Osteocyte (in vitro differentiated cells): ENCODE results near the gene CEP83. TPM values are rescaled to one million over a fixed set of nuclear protein-coding genes. Genes with fewer than 3 reads are reported as not detected.

ENCODE experiments used
- DNase-seq: peaks from one replicate; pipeline ENCODE4 v3.0.0; 2021; ENCODE audit warnings: mixed read lengths; ENCODE audit not compliant: unreplicated experiment; ENCODE audit errors: extremely low spot score
- H3K27ac Mint-ChIP-seq: one replicate; pipeline ENCODE4 v1.8.0; 2021; ENCODE audit warnings: mild to moderate bottlenecking, mixed read lengths; ENCODE audit not compliant: unreplicated experiment
- H3K27me3 Mint-ChIP-seq: one replicate; pipeline ENCODE4 v1.8.0; 2021; ENCODE audit warnings: mixed read lengths; ENCODE audit not compliant: unreplicated experiment
- H3K36me3 Mint-ChIP-seq: one replicate; pipeline ENCODE4 v1.8.0; 2021; ENCODE audit warnings: mixed read lengths; ENCODE audit not compliant: unreplicated experiment
- H3K4me1 Mint-ChIP-seq: one replicate; pipeline ENCODE4 v1.8.0; 2021; ENCODE audit warnings: mixed read lengths; ENCODE audit not compliant: unreplicated experiment
- H3K4me3 Mint-ChIP-seq: one replicate; pipeline ENCODE4 v1.8.0; 2021; ENCODE audit warnings: mild to moderate bottlenecking, moderate library complexity, mixed read lengths; ENCODE audit not compliant: unreplicated experiment
- H3K9me3 Mint-ChIP-seq: one replicate; pipeline ENCODE4 v1.8.0; 2021; ENCODE audit warnings: mixed read lengths; ENCODE audit not compliant: unreplicated experiment
- total RNA-seq: library from RNA; stranded (reverse); gene quantifications from 2 replicates; pipeline ENCODE4 v1.2.1, GENCODE V29; 2021
- TF ChIP-seq, protein P1 (sequence below): fragments of 200-600 bp; sonication (generic); IDR thresholded peaks from 2 replicates; pipeline ENCODE4 v1.5.0; 2021; ENCODE audit warnings: antibody characterized with exemption, mild to moderate bottlenecking, moderate library complexity

The CEP83 gene
- total RNA-seq, 1 donor from 2014 or later: 13.1 TPM

- no peak for DNase-seq
- H3K27me3 Mint-ChIP-seq: peaks cover 12% of the 10 kb centered on the region
- H3K4me1 Mint-ChIP-seq: peaks cover 22% of the 10 kb centered on the region
- H3K4me3 Mint-ChIP-seq: no peak overlapping the region
- TF ChIP-seq, protein P1, sequence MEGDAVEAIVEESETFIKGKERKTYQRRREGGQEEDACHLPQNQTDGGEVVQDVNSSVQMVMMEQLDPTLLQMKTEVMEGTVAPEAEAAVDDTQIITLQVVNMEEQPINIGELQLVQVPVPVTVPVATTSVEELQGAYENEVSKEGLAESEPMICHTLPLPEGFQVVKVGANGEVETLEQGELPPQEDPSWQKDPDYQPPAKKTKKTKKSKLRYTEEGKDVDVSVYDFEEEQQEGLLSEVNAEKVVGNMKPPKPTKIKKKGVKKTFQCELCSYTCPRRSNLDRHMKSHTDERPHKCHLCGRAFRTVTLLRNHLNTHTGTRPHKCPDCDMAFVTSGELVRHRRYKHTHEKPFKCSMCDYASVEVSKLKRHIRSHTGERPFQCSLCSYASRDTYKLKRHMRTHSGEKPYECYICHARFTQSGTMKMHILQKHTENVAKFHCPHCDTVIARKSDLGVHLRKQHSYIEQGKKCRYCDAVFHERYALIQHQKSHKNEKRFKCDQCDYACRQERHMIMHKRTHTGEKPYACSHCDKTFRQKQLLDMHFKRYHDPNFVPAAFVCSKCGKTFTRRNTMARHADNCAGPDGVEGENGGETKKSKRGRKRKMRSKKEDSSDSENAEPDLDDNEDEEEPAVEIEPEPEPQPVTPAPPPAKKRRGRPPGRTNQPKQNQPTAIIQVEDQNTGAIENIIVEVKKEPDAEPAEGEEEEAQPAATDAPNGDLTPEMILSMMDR: no peak
- no peaks in the 10 kb centered on the region for H3K9me3 Mint-ChIP-seq
- peak overlapping the region; percentile 80 for H3K27ac Mint-ChIP-seq
- H3K36me3 Mint-ChIP-seq: no peaks in the 10 kb centered on the region
Observed at GRCh38 chr12:94261786-94262185, 197.9 kb downstream of the CEP83 start.

DNA sequence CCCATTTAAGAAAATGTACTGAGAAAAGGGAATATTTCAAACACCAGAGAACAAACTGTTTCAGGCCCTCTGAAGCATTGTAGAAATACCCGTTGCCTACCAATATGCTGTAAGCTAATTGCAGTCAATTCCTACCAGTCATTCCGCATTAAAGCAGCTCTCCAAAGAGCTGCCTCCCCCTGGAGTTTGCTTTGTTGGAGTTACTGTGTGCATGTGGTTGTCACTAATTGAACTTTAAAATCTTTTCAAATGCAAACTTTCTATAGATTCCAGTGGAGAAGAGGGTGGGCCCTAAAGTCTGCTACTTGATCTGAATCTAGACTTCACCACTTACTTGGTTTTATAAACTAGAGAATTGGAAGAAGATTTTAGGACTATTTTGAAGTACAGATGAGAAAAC is 198.5 kb downstream of the CEP83 start:
- TF ChIP-seq, protein P1: no peak
- H3K27ac Mint-ChIP-seq: no peak overlapping the region
- peaks cover 14% of the 10 kb centered on the region for H3K27me3 Mint-ChIP-seq
- no peak overlapping the region for H3K4me3 Mint-ChIP-seq
- H3K36me3 Mint-ChIP-seq: no peaks in the 10 kb centered on the region
- H3K4me1 Mint-ChIP-seq: peaks cover 20% of the 10 kb centered on the region
- DNase-seq: no peak
- no peaks in the 10 kb centered on the region for H3K9me3 Mint-ChIP-seq

DNA sequence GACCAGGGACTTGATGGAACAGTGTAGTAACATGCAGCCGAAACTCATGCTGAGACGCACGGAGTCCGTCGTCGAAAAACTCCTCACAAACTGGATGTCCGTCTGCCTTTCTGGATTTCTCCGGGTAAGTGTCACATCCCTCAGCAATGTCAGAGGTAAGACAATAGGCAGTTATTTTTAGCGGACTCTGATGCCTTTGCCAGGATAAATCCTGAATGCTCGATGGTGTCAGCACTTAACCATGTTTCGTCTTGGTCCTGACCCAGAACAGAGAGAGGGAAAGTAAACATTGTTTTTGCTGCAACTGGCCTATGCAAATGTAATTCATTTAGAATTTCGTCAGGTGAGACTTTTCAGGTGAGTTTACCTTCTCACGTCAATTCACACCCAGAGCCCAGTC is 198.9 kb downstream of the CEP83 start:
- H3K4me1 Mint-ChIP-seq: peaks cover 20% of the 10 kb centered on the region
- H3K4me3 Mint-ChIP-seq: no peak overlapping the region
- TF ChIP-seq, protein P1: no peak
- no peak overlapping the region for H3K27ac Mint-ChIP-seq
- no peaks in the 10 kb centered on the region for H3K9me3 Mint-ChIP-seq
- no peaks in the 10 kb centered on the region for H3K36me3 Mint-ChIP-seq
- H3K27me3 Mint-ChIP-seq: peaks cover 10% of the 10 kb centered on the region
- DNase-seq: no peak

DNA sequence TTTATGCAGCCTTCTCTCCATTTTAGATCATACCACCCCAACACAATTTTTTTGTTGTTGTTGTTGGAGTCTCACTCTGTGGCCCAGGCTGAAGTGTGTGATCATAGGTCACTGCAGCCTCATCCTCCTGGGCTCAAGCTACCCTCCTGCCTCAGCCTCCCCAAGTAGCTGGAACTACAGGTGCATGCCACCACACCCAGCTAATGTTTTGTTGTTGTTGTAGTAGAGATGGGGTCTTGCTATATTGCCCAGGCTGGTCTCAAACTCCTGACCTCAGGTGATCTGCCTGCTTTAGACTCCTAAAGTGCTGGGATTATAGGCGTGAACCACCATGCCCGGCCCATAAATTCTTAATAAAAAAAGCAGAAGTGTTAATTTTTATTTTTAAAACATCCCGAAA is 199.7 kb downstream of the CEP83 start:
- Mint-ChIP-seq H3K9me3 (no peaks in the 10 kb centered on the region), H3K4me1 (peaks cover 20% of the 10 kb centered on the region), H3K36me3 (no peaks in the 10 kb centered on the region), H3K4me3 (no peak overlapping the region), H3K27me3 (peaks cover 14% of the 10 kb centered on the region), H3K27ac (no peak overlapping the region)
- TF ChIP-seq, protein P1: no peak
- no peak for DNase-seq

- H3K27ac Mint-ChIP-seq: no peak overlapping the region
- H3K4me3 Mint-ChIP-seq: no peak overlapping the region
- peaks cover 13% of the 10 kb centered on the region for H3K4me1 Mint-ChIP-seq
- H3K9me3 Mint-ChIP-seq: no peaks in the 10 kb centered on the region
- TF ChIP-seq, protein P1: no peak
- peaks cover 14% of the 10 kb centered on the region for H3K27me3 Mint-ChIP-seq
- H3K36me3 Mint-ChIP-seq: no peaks in the 10 kb centered on the region
- peak; percentile 1 for DNase-seq
Observed at GRCh38 chr12:94258593-94258992, 201.1 kb downstream of the CEP83 start.

Other genes with a start within 250 kb of the CEP83 start
- gene TMCC3, start 190.7 kb upstream of the CEP83 start, total RNA-seq: not detected in 2 replicates